ENCODE data around the gene SYTL3. TPM values are rescaled to one million over a fixed set of nuclear protein-coding genes. Genes with fewer than 3 reads are reported as not detected.

Gene SYTL3
- total and polyA plus RNA-seq, 2 of the 8 experiments (the other 6 are each of a cell fraction or from before 2014, with no cell fraction given) = 0.27 to 0.99 TPM

DNA sequence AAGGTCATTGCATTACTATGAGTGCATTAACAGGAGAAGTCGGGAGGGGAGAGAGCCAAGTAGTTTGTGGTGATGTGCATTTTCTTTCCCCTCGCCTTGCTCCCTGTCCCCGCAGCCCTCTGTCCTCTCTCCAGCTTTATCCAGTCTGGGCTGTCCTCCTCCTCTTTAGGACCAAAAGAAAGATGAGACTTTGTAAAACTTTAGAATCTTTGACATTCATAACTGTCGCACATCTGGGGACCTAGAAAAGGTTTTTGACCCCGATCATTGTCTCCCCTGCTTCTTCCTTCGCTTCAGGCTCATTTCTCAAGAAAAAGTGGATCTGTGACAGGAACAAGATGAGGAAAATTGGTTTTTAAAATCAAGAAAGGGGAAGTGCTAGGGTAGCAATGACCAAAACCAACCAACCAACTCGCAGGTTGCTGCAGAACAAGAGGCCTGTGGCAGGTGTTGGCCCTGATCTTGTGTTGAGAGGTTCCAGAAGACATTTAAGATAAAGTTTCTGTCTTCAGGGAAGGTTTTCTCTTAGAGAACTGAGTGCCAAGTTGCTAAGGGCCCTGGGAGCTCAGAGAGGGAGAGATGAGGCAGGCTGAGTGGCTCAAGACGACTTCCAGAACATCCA lies 17.6 kb downstream of the SYTL3 start:
- WGBS, 2 experiments (ENCODE audit: extremely low coverage in 1 of 2, insufficient coverage in 1 of 2, insufficient read length in 1 of 2, insufficient replicate concordance in 2 of 2, low coverage in 1 of 2, low lambda C conversion rate in 2 of 2, missing lambda C conversion rate in 1 of 2) = 87% methylated on average over 8 of the region's 8 CpGs; no CpG with 5 or more reads in 1 of the 2 experiments
- H3K79me1 ChIP-seq (ENCODE audit: low read depth, low read length) = no peaks in the 10 kb centered on the region
- no peaks in the 10 kb centered on the region for H4K20me1 ChIP-seq (replicated peaks in 1 of 2; ENCODE audit: control insufficient read depth in 1 of 2, insufficient read depth in 2 of 2, low read length in 2 of 2)
- H3K4ac ChIP-seq (replicated peaks; ENCODE audit: insufficient read length, low read depth, low read length) = no peak overlapping the region
- H3K9me3 ChIP-seq (ENCODE audit: insufficient read depth in 2 of 2, low read depth in 1 of 2, low read length in 1 of 2) = no peaks in the 10 kb centered on the region
- no peaks in the 10 kb centered on the region for H3K79me2 ChIP-seq (ENCODE audit: control insufficient read depth in 1 of 2, insufficient read depth in 2 of 2, low read length in 2 of 2)
- H3K23ac ChIP-seq (ENCODE audit: insufficient read length) = no peak overlapping the region
- no peak overlapping the region for H2BK120ac ChIP-seq (replicated peaks; ENCODE audit: low read depth, low read length)
- no peak overlapping the region for H4K5ac ChIP-seq (ENCODE audit: insufficient read length, low read depth, low read length)
- no peak overlapping the region for H2AK5ac ChIP-seq (ENCODE audit: low read depth, low read length)
- no peak overlapping the region for H3K4me3 ChIP-seq (ENCODE audit: extremely low read depth in 1 of 4, insufficient read depth in 2 of 4, low read depth in 3 of 4, low read length in 4 of 4)
- no peak overlapping the region for H2BK20ac ChIP-seq (ENCODE audit: low read length)
- no peak overlapping the region for H2BK5ac ChIP-seq (ENCODE audit: low read depth, low read length)
- no peaks in the 10 kb centered on the region for H3K36me3 ChIP-seq (ENCODE audit: control insufficient read depth in 2 of 4, insufficient read depth in 4 of 4, low read length in 3 of 4)
- H3K18ac ChIP-seq (ENCODE audit: extremely low read depth, low read length) = no peak overlapping the region
- H4K8ac ChIP-seq (ENCODE audit: extremely low read depth, insufficient read depth, low read length) = no peak overlapping the region
- no peak overlapping the region for H3K27ac ChIP-seq (ENCODE audit: low read depth, low read length)
- H2AFZ ChIP-seq (ENCODE audit: low read length) = no peak overlapping the region
- H3K23me2 ChIP-seq (ENCODE audit: low read depth, low read length) = no peaks in the 10 kb centered on the region
- FAIRE-seq = no peak
- no peak overlapping the region for H3K4me2 ChIP-seq (ENCODE audit: insufficient read depth in 1 of 2, low read depth in 2 of 2, low read length in 2 of 2)
- ChIA-PET POLR2A (ENCODE audit: partially characterized antibody) (interaction anchor here (0.5 kb wide), 1 partner anchor 64 kb away, joined by 3 read pairs; no protein-coding TSS in a partner anchor), CTCF (ENCODE audit: partially characterized antibody) (interaction anchor here (1.3 to 2.4 kb wide), 4 partner anchors 14 to 62 kb away, joined by 3 to 9 read pairs (median 4); no protein-coding TSS in a partner anchor)
- H2BK12ac ChIP-seq (ENCODE audit: low read depth, low read length) = no peak overlapping the region
- H3K9ac ChIP-seq (replicated peaks in 1 of 4; ENCODE audit: extremely low read depth in 1 of 4, low read depth in 3 of 4, low read length in 3 of 4) = no peak overlapping the region; a peak in 1 of 7 replicates
- no peaks in the 10 kb centered on the region; a peak in 1 of 7 replicates for H3K27me3 ChIP-seq (replicated peaks in 1 of 4; ENCODE audit: control insufficient read depth in 3 of 4, extremely low read depth in 1 of 4, insufficient read depth in 3 of 4, low read length in 3 of 4)
- H3K14ac ChIP-seq (ENCODE audit: insufficient read length) = no peak overlapping the region
- no peak overlapping the region for H2BK15ac ChIP-seq (ENCODE audit: low read length)
- no peak overlapping the region for H3K56ac ChIP-seq (replicated peaks; ENCODE audit: insufficient read length, low read depth, low read length)
- no peak overlapping the region for H4K91ac ChIP-seq (replicated peaks; ENCODE audit: insufficient read length, low read length)
- DNase-seq (ENCODE audit: low read depth in 1 of 2, low spot score in 2 of 2) = no peak
- peaks cover 0 to 8% (median 2%) of the 10 kb centered on the region in 4 experiments; a peak in 4 of 7 replicates for H3K4me1 ChIP-seq (replicated peaks in 1 of 4; ENCODE audit: control insufficient read depth in 3 of 4, insufficient read depth in 4 of 4, low read length in 3 of 4)
- TF ChIP-seq RNF2 (IDR thresholded peaks at IDR 0.05; ENCODE audit: borderline replicate concordance, low read depth, low read length, missing control alignments, poor library complexity, severe bottlenecking) (no peak), CEBPB (IDR thresholded peaks at IDR 0.05; ENCODE audit: low read depth, low read length) (no peak), BRCA1 (IDR thresholded peaks at IDR 0.05; ENCODE audit: low read depth, low read length) (no peak), CREB1 (IDR thresholded peaks at IDR 0.05) (no peak), POLR2AphosphoS5 (IDR thresholded peaks at IDR 0.05; ENCODE audit: low read depth, low read length) (no peak), EP300 (IDR thresholded peaks at IDR 0.05; ENCODE audit: borderline replicate concordance in 1 of 2, low read depth in 2 of 2, low read length in 2 of 2) (no peak), SIX5 (IDR thresholded peaks at IDR 0.05; ENCODE audit: low read depth, low read length) (no peak), KDM5A (IDR thresholded peaks at IDR 0.05; ENCODE audit: low read length) (no peak), ASH2L (IDR thresholded peaks at IDR 0.05; ENCODE audit: low read length) (no peak), BACH1 (IDR thresholded peaks at IDR 0.05; ENCODE audit: low read length) (no peak), TAF7 (optimal IDR thresholded peaks at IDR 0.05; ENCODE audit: borderline replicate concordance, low read depth, low read length) (no peak), NANOG (IDR thresholded peaks at IDR 0.05; ENCODE audit: insufficient read depth, low read depth, low read length, poor library complexity, severe bottlenecking) (no peak)
- TF ChIP-seq, protein P1, sequence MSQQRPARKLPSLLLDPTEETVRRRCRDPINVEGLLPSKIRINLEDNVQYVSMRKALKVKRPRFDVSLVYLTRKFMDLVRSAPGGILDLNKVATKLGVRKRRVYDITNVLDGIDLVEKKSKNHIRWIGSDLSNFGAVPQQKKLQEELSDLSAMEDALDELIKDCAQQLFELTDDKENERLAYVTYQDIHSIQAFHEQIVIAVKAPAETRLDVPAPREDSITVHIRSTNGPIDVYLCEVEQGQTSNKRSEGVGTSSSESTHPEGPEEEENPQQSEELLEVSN (IDR thresholded peaks at IDR 0.05) = no peak
